ENCODE results near the gene ZBTB7C. TPM values are rescaled to one million over a fixed set of nuclear protein-coding genes. Genes with fewer than 3 reads are reported as not detected.

ZBTB7C gene
- total RNA-seq, 1 donor from 2014 or later = 0.56 TPM

DNA sequence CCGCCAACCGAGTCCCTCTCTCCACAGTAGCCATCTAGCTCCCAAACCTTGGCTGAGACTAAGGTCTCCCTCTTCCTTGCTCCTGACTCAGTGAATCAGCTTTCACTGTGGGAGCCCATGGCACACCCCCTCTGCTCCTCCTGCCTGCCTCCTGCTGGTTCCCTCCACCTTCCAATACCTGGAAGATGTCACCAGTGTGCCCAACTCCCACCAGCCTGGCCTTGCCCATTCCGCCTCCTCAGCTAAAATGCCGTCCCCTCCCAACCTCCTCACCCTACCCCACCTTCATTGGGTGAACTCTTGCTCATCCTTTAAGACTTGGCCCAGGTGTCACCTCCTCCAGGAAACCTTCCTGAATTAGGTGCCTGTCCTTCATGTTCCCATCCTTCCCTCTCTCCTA, 348.8 kb downstream of the ZBTB7C start:
- intact Hi-C loops (cut with micrococcal nuclease) = no loop called here
- no peak for DNase-seq
- no peak overlapping the region for H3K27ac Mint-ChIP-seq

DNA sequence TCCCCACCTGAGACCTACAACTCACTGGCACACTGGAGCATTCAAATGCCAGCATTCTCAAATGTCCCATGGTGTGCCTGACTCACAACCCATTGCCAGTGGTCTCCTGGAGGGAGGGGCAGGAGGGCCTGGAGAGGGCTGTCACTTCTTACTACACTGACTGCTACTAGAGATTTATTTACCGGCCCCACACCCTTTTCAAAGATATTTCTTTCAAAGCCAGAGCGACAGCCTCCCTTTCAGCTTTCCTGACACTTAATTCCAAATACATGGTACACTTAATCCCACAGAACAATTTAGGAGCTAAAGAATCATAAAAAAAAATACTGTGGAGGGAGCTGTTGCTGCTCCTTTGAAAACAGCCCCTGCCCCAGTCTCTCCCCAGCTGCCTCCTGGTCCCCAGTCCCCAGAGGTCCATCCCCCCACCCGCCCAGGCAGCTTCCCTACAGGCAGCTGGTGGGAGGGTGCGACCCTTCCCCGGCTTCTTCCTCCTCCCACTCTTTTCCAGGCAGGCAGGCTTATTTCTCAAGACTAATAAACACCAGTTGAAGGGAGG, 349.6 kb downstream of the ZBTB7C start:
- H3K9me3 Mint-ChIP-seq = no peaks in the 10 kb centered on the region
- intact Hi-C loops (cut with micrococcal nuclease) = no loop called here
- DNase-seq = no peak
- peaks cover 43% of the 10 kb centered on the region for H3K27me3 Mint-ChIP-seq
- H3K4me1 Mint-ChIP-seq = no peaks in the 10 kb centered on the region
- no peak overlapping the region for H3K27ac Mint-ChIP-seq
- no peak overlapping the region for H3K4me3 Mint-ChIP-seq
- H3K36me3 Mint-ChIP-seq (ENCODE audit: low read depth) = no peaks in the 10 kb centered on the region

More for the DNA sequence above, 348.8 kb downstream of the ZBTB7C start:
- Mint-ChIP-seq H3K9me3 (no peaks in the 10 kb centered on the region), H3K36me3 (ENCODE audit: low read depth) (no peaks in the 10 kb centered on the region), H3K4me1 (no peaks in the 10 kb centered on the region), H3K4me3 (no peak overlapping the region), H3K27me3 (peaks cover 37% of the 10 kb centered on the region)

GRCh38 chr18:48058486-48058885, 350.7 kb downstream of the ZBTB7C start:
- Mint-ChIP-seq H3K27ac (no peak overlapping the region), H3K9me3 (no peaks in the 10 kb centered on the region), H3K36me3 (ENCODE audit: low read depth) (no peaks in the 10 kb centered on the region), H3K4me1 (no peaks in the 10 kb centered on the region), H3K27me3 (peaks cover 51% of the 10 kb centered on the region), H3K4me3 (no peak overlapping the region)
- no peak for DNase-seq
- intact Hi-C loops (cut with micrococcal nuclease) = no loop called here

GRCh38 chr18:48057018-48057417, 352.2 kb downstream of the ZBTB7C start:
- no peaks in the 10 kb centered on the region for H3K9me3 Mint-ChIP-seq
- peaks cover 52% of the 10 kb centered on the region for H3K27me3 Mint-ChIP-seq
- H3K4me3 Mint-ChIP-seq = no peak overlapping the region
- no peak for DNase-seq
- H3K27ac Mint-ChIP-seq = no peak overlapping the region
- H3K4me1 Mint-ChIP-seq = no peaks in the 10 kb centered on the region
- intact Hi-C loops (cut with micrococcal nuclease) = no loop called here
- H3K36me3 Mint-ChIP-seq (ENCODE audit: low read depth) = no peaks in the 10 kb centered on the region

DNA sequence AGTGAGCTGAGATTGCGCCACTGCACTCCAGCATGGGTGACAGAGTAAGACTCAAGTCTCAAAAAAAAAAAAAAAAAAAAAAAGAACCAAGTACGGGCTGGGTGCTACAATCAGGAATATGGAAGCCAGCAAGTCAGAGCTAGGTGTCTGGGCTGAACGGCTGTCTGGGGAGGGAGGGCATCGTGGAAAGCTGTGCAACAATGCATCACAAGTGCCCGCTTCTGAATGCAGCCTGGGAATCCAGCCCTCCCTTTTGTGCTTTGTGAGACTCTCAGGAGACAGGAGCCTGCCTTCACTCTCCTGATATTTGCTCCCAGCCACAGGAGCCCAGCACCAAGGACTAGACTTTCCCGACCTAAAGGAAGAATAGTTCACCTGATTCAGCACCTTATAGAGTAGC, 353.8 kb downstream of the ZBTB7C start:
- intact Hi-C loops (cut with micrococcal nuclease) = no loop called here
- Mint-ChIP-seq H3K27me3 (peaks cover 49% of the 10 kb centered on the region), H3K4me1 (no peaks in the 10 kb centered on the region), H3K9me3 (no peaks in the 10 kb centered on the region), H3K27ac (no peak overlapping the region), H3K36me3 (ENCODE audit: low read depth) (no peaks in the 10 kb centered on the region), H3K4me3 (no peak overlapping the region)
- DNase-seq = no peak

- H3K4me3 Mint-ChIP-seq = no peak overlapping the region
- no peaks in the 10 kb centered on the region for H3K9me3 Mint-ChIP-seq
- intact Hi-C loops (cut with micrococcal nuclease) = no loop called here
- no peaks in the 10 kb centered on the region for H3K4me1 Mint-ChIP-seq
- H3K36me3 Mint-ChIP-seq (ENCODE audit: low read depth) = no peaks in the 10 kb centered on the region
- no peak for DNase-seq
- H3K27me3 Mint-ChIP-seq = peaks cover 42% of the 10 kb centered on the region
- H3K27ac Mint-ChIP-seq = no peak overlapping the region
Measured at GRCh38 chr18:48053881-48054816, 355.0 kb downstream of the ZBTB7C start.

DNA sequence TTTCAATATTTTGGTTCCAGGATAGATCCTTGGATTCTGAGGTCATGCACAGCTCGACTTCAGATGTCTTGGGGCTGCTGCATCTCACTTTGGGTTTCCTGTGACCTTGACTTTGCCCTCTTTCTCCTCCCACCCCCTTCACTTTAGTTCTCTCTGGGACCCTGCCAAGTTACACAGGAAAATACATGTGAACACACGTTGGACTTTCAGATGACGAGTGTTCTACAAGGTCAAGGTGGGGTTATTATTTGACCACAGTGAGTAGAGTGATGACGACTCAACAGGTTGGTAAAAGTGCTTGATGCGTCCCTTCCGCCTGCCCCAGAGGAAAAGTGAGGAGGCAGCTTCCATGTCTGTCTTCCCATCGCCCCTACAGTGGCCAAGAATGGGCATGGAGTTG, 356.3 kb downstream of the ZBTB7C start:
- H3K4me3 Mint-ChIP-seq = no peak overlapping the region
- H3K4me1 Mint-ChIP-seq = no peaks in the 10 kb centered on the region

GRCh38 chr18:48051945-48052840, 357.0 kb downstream of the ZBTB7C start:
- no peaks in the 10 kb centered on the region for H3K36me3 Mint-ChIP-seq (ENCODE audit: low read depth)
- H3K27me3 Mint-ChIP-seq = peaks cover 29% of the 10 kb centered on the region
- no peaks in the 10 kb centered on the region for H3K9me3 Mint-ChIP-seq
- H3K4me3 Mint-ChIP-seq = no peak overlapping the region
- H3K27ac Mint-ChIP-seq = no peak overlapping the region
- intact Hi-C loops (cut with micrococcal nuclease) = no loop called here
- no peaks in the 10 kb centered on the region for H3K4me1 Mint-ChIP-seq
- DNase-seq = no peak

More for the DNA sequence above, 356.3 kb downstream of the ZBTB7C start:
- no peak for DNase-seq
- H3K36me3 Mint-ChIP-seq (ENCODE audit: low read depth) = no peaks in the 10 kb centered on the region
- intact Hi-C loops (cut with micrococcal nuclease) = no loop called here
- no peaks in the 10 kb centered on the region for H3K9me3 Mint-ChIP-seq
- no peak overlapping the region for H3K27ac Mint-ChIP-seq
- H3K27me3 Mint-ChIP-seq = peaks cover 31% of the 10 kb centered on the region

- H3K4me1 Mint-ChIP-seq = no peaks in the 10 kb centered on the region
- peaks cover 18% of the 10 kb centered on the region for H3K27me3 Mint-ChIP-seq
- intact Hi-C loops (cut with micrococcal nuclease) = no loop called here
- no peaks in the 10 kb centered on the region for H3K36me3 Mint-ChIP-seq (ENCODE audit: low read depth)
- no peak overlapping the region for H3K4me3 Mint-ChIP-seq
- H3K9me3 Mint-ChIP-seq = no peaks in the 10 kb centered on the region
- no peak overlapping the region for H3K27ac Mint-ChIP-seq
- no peak for DNase-seq
Measured at GRCh38 chr18:48050176-48050575, 359.0 kb downstream of the ZBTB7C start.

- Mint-ChIP-seq H3K36me3 (ENCODE audit: low read depth) (no peaks in the 10 kb centered on the region), H3K4me1 (no peaks in the 10 kb centered on the region), H3K4me3 (no peak overlapping the region), H3K27me3 (peaks cover 15% of the 10 kb centered on the region), H3K27ac (no peak overlapping the region), H3K9me3 (no peaks in the 10 kb centered on the region)
- no peak for DNase-seq
- intact Hi-C loops (cut with micrococcal nuclease) = no loop called here
Measured at GRCh38 chr18:48049757-48050156, 359.4 kb downstream of the ZBTB7C start.

DNA sequence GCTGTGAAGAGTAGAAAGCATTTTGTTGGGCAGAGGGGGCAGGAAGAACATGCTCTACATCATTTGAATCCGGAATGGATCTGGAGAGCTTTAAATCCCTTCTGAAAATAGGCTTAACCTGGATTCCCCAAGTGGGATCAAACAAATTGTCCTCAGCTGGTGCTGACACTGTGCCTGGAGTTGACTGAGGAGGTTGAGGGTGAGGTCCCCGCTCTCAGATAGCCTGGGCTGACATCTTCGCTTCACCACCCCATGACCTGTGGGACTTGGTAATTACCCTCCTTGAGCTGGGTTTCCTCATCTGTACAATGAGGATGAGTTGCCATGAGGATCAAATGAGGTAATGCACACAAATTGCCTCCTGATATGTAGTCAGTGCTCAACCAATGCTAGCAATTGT, 360.9 kb downstream of the ZBTB7C start:
- intact Hi-C loops (cut with micrococcal nuclease) = no loop called here
- Mint-ChIP-seq H3K4me1 (no peaks in the 10 kb centered on the region), H3K4me3 (no peak overlapping the region), H3K9me3 (no peaks in the 10 kb centered on the region), H3K27ac (no peak overlapping the region), H3K27me3 (peaks cover 5% of the 10 kb centered on the region), H3K36me3 (ENCODE audit: low read depth) (no peaks in the 10 kb centered on the region)
- no peak for DNase-seq

- Mint-ChIP-seq H3K36me3 (ENCODE audit: low read depth) (no peaks in the 10 kb centered on the region), H3K4me3 (no peak overlapping the region), H3K27ac (no peak overlapping the region), H3K9me3 (no peaks in the 10 kb centered on the region), H3K27me3 (peaks cover 2% of the 10 kb centered on the region), H3K4me1 (no peaks in the 10 kb centered on the region)
- intact Hi-C loops (cut with micrococcal nuclease) = no loop called here
- no peak for DNase-seq
Measured at GRCh38 chr18:48046843-48047242, 362.3 kb downstream of the ZBTB7C start.

DNA sequence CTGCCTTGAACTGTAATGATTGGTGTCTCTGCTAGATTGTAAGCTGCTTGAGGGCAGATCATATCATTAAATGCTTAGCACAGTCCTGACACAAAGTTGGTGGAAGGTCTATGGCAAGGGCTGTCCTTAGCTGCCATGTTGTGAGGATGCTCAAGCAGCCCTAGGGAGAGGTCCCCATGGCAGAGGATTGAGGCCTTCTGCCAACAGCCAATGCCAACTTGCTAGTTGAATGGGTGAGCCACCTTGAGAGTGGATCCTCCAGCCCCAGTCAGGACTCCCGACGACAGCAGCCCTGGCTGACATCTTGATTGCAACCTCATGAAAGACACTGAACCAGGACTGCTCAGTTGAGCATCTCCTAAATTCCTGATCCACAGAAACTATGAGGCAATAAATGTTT, 363.4 kb downstream of the ZBTB7C start:
- Mint-ChIP-seq H3K27ac (no peak overlapping the region), H3K36me3 (ENCODE audit: low read depth) (no peaks in the 10 kb centered on the region), H3K27me3 (peaks cover 2% of the 10 kb centered on the region), H3K4me1 (no peaks in the 10 kb centered on the region), H3K9me3 (no peaks in the 10 kb centered on the region), H3K4me3 (no peak overlapping the region)
- intact Hi-C loops (cut with micrococcal nuclease) = no loop called here
- no peak for DNase-seq

GRCh38 chr18:48044944-48045343, 364.2 kb downstream of the ZBTB7C start:
- no peaks in the 10 kb centered on the region for H3K9me3 Mint-ChIP-seq

More at GRCh38 chr18:48044944-48045343, 364.2 kb downstream of the ZBTB7C start:
- no peak for DNase-seq
- Mint-ChIP-seq H3K36me3 (ENCODE audit: low read depth) (no peaks in the 10 kb centered on the region), H3K4me1 (no peaks in the 10 kb centered on the region), H3K4me3 (no peak overlapping the region), H3K27ac (no peak overlapping the region), H3K27me3 (peaks cover 2% of the 10 kb centered on the region)
- intact Hi-C loops (cut with micrococcal nuclease) = no loop called here

Data from activated CD4-positive, alpha-beta T cell treated with anti-CD3 and anti-CD28 coated beads, Interleukin-2, amount 10 ng/mL, durations not matched to agents 24 days and 14 days (primary cell).